Neural crest cell (in vitro differentiated cells): Measurements from ENCODE around the gene FRMD4B. TPM values are rescaled to one million over a fixed set of nuclear protein-coding genes. Genes with fewer than 3 reads are reported as not detected.

Source experiments
- DNase-seq: peaks from one replicate; pipeline ENCODE4 v3.0.0; 2021; ENCODE audit warnings: low read depth, mixed read lengths, low spot score
- H3K27ac Mint-ChIP-seq: one replicate; pipeline ENCODE4 v1.8.0; 2021; ENCODE audit warnings: mild to moderate bottlenecking, mixed read lengths; ENCODE audit not compliant: unreplicated experiment
- H3K27me3 Mint-ChIP-seq: 2 replicates; pipeline ENCODE4 v1.8.0; 2021; ENCODE audit warnings: low read depth, mild to moderate bottlenecking, mixed read lengths
- H3K36me3 Mint-ChIP-seq: 2 replicates; pipeline ENCODE4 v1.8.0; 2021; ENCODE audit warnings: low read depth, mild to moderate bottlenecking, mixed read lengths
- H3K4me1 Mint-ChIP-seq: 2 replicates; pipeline ENCODE4 v1.8.0; 2021; ENCODE audit warnings: mixed read lengths
- H3K4me3 Mint-ChIP-seq: one replicate; pipeline ENCODE4 v1.8.0; 2021; ENCODE audit warnings: mild to moderate bottlenecking, mixed read lengths
- H3K9me3 Mint-ChIP-seq: 2 replicates; pipeline ENCODE4 v1.8.0; 2021; ENCODE audit warnings: mixed read lengths
- total RNA-seq: library from RNA; stranded (reverse); gene quantifications from 2 replicates; pipeline ENCODE4 v1.2.1, GENCODE V29; 2021
- TF ChIP-seq, protein P1 (sequence below): fragments of 200-600 bp; sonication (generic); conservative IDR thresholded peaks from 2 replicates; pipeline ENCODE4 v1.5.0; 2021; ENCODE audit warnings: antibody characterized with exemption, mild to moderate bottlenecking

The FRMD4B gene
- total RNA-seq, 1 donor from 2014 or later: 17.2 TPM

DNA sequence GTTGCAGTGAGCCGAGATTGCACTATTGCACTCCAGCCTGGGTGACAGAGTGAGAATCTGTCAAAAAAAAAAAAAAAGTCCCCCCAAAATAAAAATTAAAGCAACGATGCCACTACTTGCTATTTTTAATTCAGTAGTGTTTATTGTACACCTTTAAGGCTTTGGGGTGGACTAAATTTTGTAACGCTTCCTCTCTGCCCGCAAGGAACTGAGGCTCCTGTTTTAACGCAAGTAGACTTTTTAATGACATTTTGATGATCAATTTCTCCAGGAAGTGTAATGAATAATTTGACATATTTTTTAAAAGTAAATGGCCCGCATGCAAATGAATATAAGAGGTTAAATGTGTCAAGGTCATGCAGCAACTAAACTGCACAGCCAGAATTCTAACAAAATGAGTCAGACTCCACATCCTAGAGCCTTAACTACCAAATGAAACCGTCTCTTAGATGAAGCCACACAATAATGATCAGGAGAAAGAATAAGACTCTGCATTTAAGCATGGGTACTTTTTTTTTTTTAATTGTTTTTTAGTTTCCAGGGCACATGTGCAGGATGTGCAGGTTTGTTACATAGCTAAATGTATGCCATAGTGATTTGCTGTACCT lies 166.7 kb downstream of the FRMD4B start:
- TF ChIP-seq, protein P1, sequence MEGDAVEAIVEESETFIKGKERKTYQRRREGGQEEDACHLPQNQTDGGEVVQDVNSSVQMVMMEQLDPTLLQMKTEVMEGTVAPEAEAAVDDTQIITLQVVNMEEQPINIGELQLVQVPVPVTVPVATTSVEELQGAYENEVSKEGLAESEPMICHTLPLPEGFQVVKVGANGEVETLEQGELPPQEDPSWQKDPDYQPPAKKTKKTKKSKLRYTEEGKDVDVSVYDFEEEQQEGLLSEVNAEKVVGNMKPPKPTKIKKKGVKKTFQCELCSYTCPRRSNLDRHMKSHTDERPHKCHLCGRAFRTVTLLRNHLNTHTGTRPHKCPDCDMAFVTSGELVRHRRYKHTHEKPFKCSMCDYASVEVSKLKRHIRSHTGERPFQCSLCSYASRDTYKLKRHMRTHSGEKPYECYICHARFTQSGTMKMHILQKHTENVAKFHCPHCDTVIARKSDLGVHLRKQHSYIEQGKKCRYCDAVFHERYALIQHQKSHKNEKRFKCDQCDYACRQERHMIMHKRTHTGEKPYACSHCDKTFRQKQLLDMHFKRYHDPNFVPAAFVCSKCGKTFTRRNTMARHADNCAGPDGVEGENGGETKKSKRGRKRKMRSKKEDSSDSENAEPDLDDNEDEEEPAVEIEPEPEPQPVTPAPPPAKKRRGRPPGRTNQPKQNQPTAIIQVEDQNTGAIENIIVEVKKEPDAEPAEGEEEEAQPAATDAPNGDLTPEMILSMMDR: no peak
- no peaks in the 10 kb centered on the region for H3K27me3 Mint-ChIP-seq
- H3K27ac Mint-ChIP-seq: no peak overlapping the region

DNA sequence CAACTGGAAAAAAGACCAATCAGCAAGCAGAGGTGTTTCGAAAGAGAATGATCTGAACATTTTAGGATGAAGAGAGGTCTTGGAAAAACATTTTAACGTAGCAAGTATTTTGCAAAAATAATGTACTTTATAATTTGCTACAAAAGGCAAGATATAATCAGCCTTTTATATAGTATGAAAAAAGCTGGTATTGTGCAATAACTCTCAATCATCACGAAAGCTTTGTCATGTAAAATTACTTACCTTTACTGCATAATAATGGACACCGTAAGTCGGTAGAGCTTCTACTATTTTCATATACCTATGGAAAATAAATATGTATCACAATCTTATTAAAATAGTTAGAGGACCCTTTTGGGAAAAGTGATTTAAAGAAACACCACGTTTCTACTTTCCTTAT lies 167.8 kb downstream of the FRMD4B start:
- H3K9me3 Mint-ChIP-seq: no peaks in the 10 kb centered on the region
- no peak for DNase-seq

More for the DNA sequence above, 166.7 kb downstream of the FRMD4B start:
- H3K4me3 Mint-ChIP-seq: no peak overlapping the region
- no peak for DNase-seq
- H3K36me3 Mint-ChIP-seq: peaks cover 19% of the 10 kb centered on the region
- H3K4me1 Mint-ChIP-seq: no peaks in the 10 kb centered on the region
- no peaks in the 10 kb centered on the region for H3K9me3 Mint-ChIP-seq

DNA sequence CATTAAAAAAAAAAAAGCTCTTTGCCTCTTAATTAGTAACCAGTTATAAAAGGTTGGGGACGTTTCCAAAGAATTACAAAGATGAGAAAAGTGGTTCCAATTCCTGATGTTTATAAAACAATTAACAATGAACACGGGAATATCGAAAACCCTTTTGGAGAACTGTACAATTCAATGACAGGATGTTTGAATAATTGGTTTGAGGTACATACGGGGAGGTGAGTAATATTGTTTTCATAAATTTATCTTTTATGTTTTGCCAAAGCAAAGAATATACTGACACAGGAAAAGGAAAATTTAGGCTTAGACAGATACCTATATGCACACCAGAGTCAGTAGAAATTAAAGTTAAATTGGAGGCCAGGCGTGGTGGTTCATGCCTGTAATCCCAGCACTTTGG lies 168.9 kb downstream of the FRMD4B start:
- Mint-ChIP-seq H3K27ac (no peak overlapping the region), H3K27me3 (no peaks in the 10 kb centered on the region), H3K36me3 (peaks cover 19% of the 10 kb centered on the region), H3K4me1 (peaks cover 6% of the 10 kb centered on the region), H3K4me3 (no peak overlapping the region), H3K9me3 (no peaks in the 10 kb centered on the region)
- no peak for DNase-seq
- TF ChIP-seq, protein P1: no peak

More for the DNA sequence above, 167.8 kb downstream of the FRMD4B start:
- no peaks in the 10 kb centered on the region for H3K4me1 Mint-ChIP-seq
- no peaks in the 10 kb centered on the region for H3K27me3 Mint-ChIP-seq
- TF ChIP-seq, protein P1: no peak
- H3K4me3 Mint-ChIP-seq: no peak overlapping the region
- H3K27ac Mint-ChIP-seq: no peak overlapping the region
- peaks cover 19% of the 10 kb centered on the region for H3K36me3 Mint-ChIP-seq

DNA sequence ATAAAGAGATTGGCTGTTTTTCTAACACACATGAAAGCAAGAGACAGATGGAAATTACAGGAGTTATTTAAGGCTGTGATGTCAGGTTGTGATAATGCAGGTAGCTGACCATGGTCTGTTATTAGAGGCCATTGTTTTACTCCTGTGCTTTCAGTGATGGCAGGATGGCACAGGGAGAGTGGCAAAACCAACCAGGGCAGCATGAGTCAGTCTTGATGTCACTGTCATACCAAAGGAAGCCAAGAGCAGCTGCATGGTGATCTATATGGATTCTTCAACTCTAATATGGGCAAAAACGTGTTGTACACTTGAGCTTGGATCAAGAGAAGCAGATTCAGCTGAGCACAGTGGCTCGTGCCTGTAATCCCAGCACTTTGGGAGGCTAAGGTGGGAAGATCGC lies 171.6 kb downstream of the FRMD4B start:
- no peak overlapping the region for H3K4me3 Mint-ChIP-seq

DNA sequence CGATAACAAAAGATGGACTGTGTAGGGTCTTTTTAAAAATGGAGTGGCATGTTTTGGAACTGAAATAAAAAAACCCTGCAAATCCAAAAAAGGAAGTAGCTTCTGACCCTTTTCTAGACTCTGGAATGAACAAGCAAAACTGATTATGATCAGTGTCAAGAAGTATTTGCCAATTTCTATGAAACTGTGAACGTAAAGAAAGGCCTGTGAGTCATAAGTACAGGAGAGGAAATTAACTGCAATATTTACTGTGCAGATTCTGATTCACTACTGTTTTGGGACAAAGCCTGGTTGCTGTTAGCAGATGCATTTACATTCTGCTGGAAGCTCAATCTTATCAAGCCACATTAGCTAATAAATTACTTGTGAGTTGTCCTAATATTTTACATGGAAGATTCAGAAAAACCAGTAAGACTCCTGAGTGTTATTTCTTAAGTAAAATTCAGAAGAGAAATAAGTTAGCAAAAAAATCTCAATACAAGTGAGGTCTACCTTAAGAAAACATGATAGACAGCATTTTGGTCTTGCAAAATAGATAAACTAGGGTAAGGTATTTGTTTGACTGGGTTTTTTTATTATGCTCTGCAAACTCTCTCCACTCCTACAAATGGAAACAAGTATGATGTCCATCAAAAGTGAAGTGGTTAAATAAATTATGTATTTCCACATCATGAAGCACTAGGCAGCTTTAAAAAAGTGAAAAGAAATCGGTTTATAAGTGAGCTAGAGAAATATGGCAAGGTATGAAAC lies 173.3 kb downstream of the FRMD4B start:
- no peak overlapping the region for H3K27ac Mint-ChIP-seq
- no peak overlapping the region for H3K4me3 Mint-ChIP-seq

More for the DNA sequence above, 171.6 kb downstream of the FRMD4B start:
- H3K27ac Mint-ChIP-seq: no peak overlapping the region
- H3K36me3 Mint-ChIP-seq: peaks cover 11% of the 10 kb centered on the region
- H3K9me3 Mint-ChIP-seq: no peaks in the 10 kb centered on the region
- no peak for DNase-seq
- TF ChIP-seq, protein P1: no peak
- peaks cover 13% of the 10 kb centered on the region for H3K4me1 Mint-ChIP-seq
- H3K27me3 Mint-ChIP-seq: no peaks in the 10 kb centered on the region

More for the DNA sequence above, 173.3 kb downstream of the FRMD4B start:
- peaks cover 4% of the 10 kb centered on the region for H3K36me3 Mint-ChIP-seq
- H3K4me1 Mint-ChIP-seq: peaks cover 13% of the 10 kb centered on the region
- no peaks in the 10 kb centered on the region for H3K27me3 Mint-ChIP-seq
- no peaks in the 10 kb centered on the region for H3K9me3 Mint-ChIP-seq
- DNase-seq: no peak
- TF ChIP-seq, protein P1: no peak
